GM23248 (cell line): ENCODE results near the gene HDAC4.

Experiments used
- EZH2 ChIP-seq: fragments of 200-600 bp; sonication (generic); IDR thresholded peaks from 2 replicates; pipeline ENCODE4 v1.6.1; 2018; ENCODE audit warnings: antibody characterized with exemption, mild to moderate bottlenecking; ENCODE audit not compliant: insufficient read depth, poor library complexity, severe bottlenecking
- EZH2phosphoT487 ChIP-seq: fragments of 200-600 bp; sonication (generic); IDR thresholded peaks from 2 replicates; pipeline ENCODE4 v1.6.1; 2018; ENCODE audit warnings: antibody characterized with exemption, moderate library complexity, mild to moderate bottlenecking, low read depth; ENCODE audit not compliant: insufficient read depth

GRCh38 chr2:239252393-239252792 lies 148.4 kb downstream of the HDAC4 start:
- no peak for TF ChIP-seq EZH2phosphoT487
- no peak for TF ChIP-seq EZH2
